H1 (cell line): ENCODE measurements around the gene TBC1D3D. TPM values are rescaled to one million over a fixed set of nuclear protein-coding genes. Genes with fewer than 3 reads are reported as not detected.
"Not testable (repeated sequence)": the region's sequence is repeated elsewhere in the genome, so short reads cannot be mapped to it uniquely, and the experiment has no call there.

Experiments used
- CTCF ChIA-PET: fragments of 300-600 bp; sonication (Branson Sonifier 250); formaldehyde crosslinking; loops from one replicate; lab custom pipeline; 2021; ENCODE audit not compliant: partially characterized antibody; lab: Charles Lee
- POLR2A ChIA-PET: fragments of 300-600 bp; sonication (Branson Sonifier 250); formaldehyde crosslinking; loops from one replicate; lab custom pipeline; 2021; ENCODE audit warnings: inconsistent platforms; ENCODE audit not compliant: partially characterized antibody; lab: Charles Lee
- DNase-seq, 2 experiments: peaks; one replicate each; pipeline versions ENCODE4 v3.0.0 to v3.0.0-alpha.2; 2010 to 2022; ENCODE audit warnings: low spot score in 2 of 2, low read depth in 1 of 2, mixed read lengths in 1 of 2
- FAIRE-seq: peaks from 2 replicates; lab custom pipeline; 2011; peaks lifted over from hg19 to GRCh38; lab: Jason Lieb, UNC
- H2AFZ ChIP-seq: 2 replicates; pipeline ENCODE4 v1.8.1; 2012; ENCODE audit warnings: low read length, inconsistent platforms
- H2AK5ac ChIP-seq: 2 replicates; pipeline ENCODE4 v1.6.1; 2013; ENCODE audit warnings: low read depth, low read length
- H2BK120ac ChIP-seq: replicated peaks from 2 replicates; pipeline ENCODE3; 2013; ENCODE audit warnings: low read depth, low read length, inconsistent platforms
- H2BK12ac ChIP-seq: 2 replicates; pipeline ENCODE4 v1.6.1; 2013; ENCODE audit warnings: low read depth, low read length
- H2BK15ac ChIP-seq: 2 replicates; pipeline ENCODE4 v1.6.1; 2013; ENCODE audit warnings: low read length
- H2BK20ac ChIP-seq: 2 replicates; pipeline ENCODE4 v1.6.1; 2013; ENCODE audit warnings: low read length
- H2BK5ac ChIP-seq: 2 replicates; pipeline ENCODE4 v1.6.1; 2013; ENCODE audit warnings: low read depth, low read length
- H3K14ac ChIP-seq: 2 replicates; pipeline ENCODE4 v1.6.1; 2013; ENCODE audit warnings: inconsistent platforms; ENCODE audit not compliant: insufficient read length
- H3K18ac ChIP-seq: 2 replicates; pipeline ENCODE4 v1.6.1; 2013; ENCODE audit warnings: low read length; ENCODE audit errors: extremely low read depth
- H3K23ac ChIP-seq: 2 replicates; pipeline ENCODE4 v1.6.1; 2013; ENCODE audit warnings: inconsistent platforms; ENCODE audit not compliant: insufficient read length
- H3K23me2 ChIP-seq: 2 replicates; pipeline ENCODE4 v1.6.1; 2013; ENCODE audit warnings: low read depth, low read length
- H3K27ac ChIP-seq: 2 replicates; pipeline ENCODE4 v1.6.1; 2011; ENCODE audit warnings: low read depth, low read length, inconsistent platforms
- H3K27me3 ChIP-seq, 4 experiments: replicated peaks in 1 of 4; 1 replicate in 1 of 4; 2 replicates in 3 of 4; pipeline versions ENCODE4 v1.6.1 to v1.8.1; 2011 to 2013; ENCODE audit warnings: low read length in 3 of 4, mild to moderate bottlenecking in 3 of 4, inconsistent platforms in 2 of 4, mixed read lengths in 2 of 4, moderate library complexity in 1 of 4; ENCODE audit not compliant: control insufficient read depth in 3 of 4, insufficient read depth in 3 of 4; ENCODE audit errors: extremely low read depth in 1 of 4
- H3K36me3 ChIP-seq, 4 experiments: 2 replicates each; pipeline versions ENCODE4 v1.6.1 to v1.8.1; 2011 to 2013; ENCODE audit warnings: mild to moderate bottlenecking in 4 of 4, low read length in 3 of 4, moderate library complexity in 2 of 4, control low read depth in 1 of 4, inconsistent platforms in 1 of 4; ENCODE audit not compliant: insufficient read depth in 4 of 4, control insufficient read depth in 2 of 4
- H3K4ac ChIP-seq: replicated peaks from 2 replicates; pipeline ENCODE3; 2013; ENCODE audit warnings: low read length, low read depth, mixed read lengths, inconsistent platforms; ENCODE audit not compliant: insufficient read length
- H3K4me1 ChIP-seq, 4 experiments: replicated peaks in 1 of 4; 1 replicate in 1 of 4; 2 replicates in 3 of 4; pipeline versions ENCODE4 v1.6.1 to v1.8.1; 2011 to 2013; ENCODE audit warnings: low read length in 3 of 4, inconsistent platforms in 2 of 4, mixed read lengths in 1 of 4; ENCODE audit not compliant: insufficient read depth in 4 of 4, control insufficient read depth in 3 of 4
- H3K4me2 ChIP-seq, 2 experiments: 2 replicates each; pipeline versions ENCODE4 v1.6.1 to v1.8.1; 2011 to 2013; ENCODE audit warnings: low read depth in 2 of 2, low read length in 2 of 2, control low read depth in 1 of 2, inconsistent platforms in 1 of 2, mild to moderate bottlenecking in 1 of 2; ENCODE audit not compliant: insufficient read depth in 1 of 2
- H3K4me3 ChIP-seq, 4 experiments: fragments of 200-600, 300-600 bp in 1 of 4; sonication (generic), shearing (Covaris generic), sonication (Bioruptor Twin) in 1 of 4; 2 replicates each; pipeline versions ENCODE4 v1.5.1 to v1.8.1; 2011 to 2016; ENCODE audit warnings: low read length in 4 of 4, low read depth in 3 of 4, control low read depth in 2 of 4, inconsistent platforms in 2 of 4, mild to moderate bottlenecking in 2 of 4, mixed read lengths in 1 of 4, moderate library complexity in 1 of 4; ENCODE audit not compliant: insufficient read depth in 2 of 4; ENCODE audit errors: extremely low read depth in 1 of 4
- H3K56ac ChIP-seq: replicated peaks from 2 replicates; pipeline ENCODE3; 2013; ENCODE audit warnings: low read depth, mild to moderate bottlenecking, mixed read lengths, low read length, inconsistent platforms; ENCODE audit not compliant: insufficient read length
- H3K79me1 ChIP-seq: 2 replicates; pipeline ENCODE4 v1.6.1; 2013; ENCODE audit warnings: low read depth, low read length, control low read depth
- H3K79me2 ChIP-seq, 2 experiments: 2 replicates each; pipeline versions ENCODE4 v1.6.1 to v1.8.1; 2012 to 2013; ENCODE audit warnings: low read length in 2 of 2, mild to moderate bottlenecking in 2 of 2, inconsistent platforms in 1 of 2; ENCODE audit not compliant: insufficient read depth in 2 of 2, control insufficient read depth in 1 of 2
- H3K9ac ChIP-seq, 4 experiments: replicated peaks in 1 of 4; 1 replicate in 1 of 4; 2 replicates in 3 of 4; pipeline versions ENCODE4 v1.6.1 to v1.8.1; 2011 to 2013; ENCODE audit warnings: low read depth in 3 of 4, low read length in 3 of 4, control low read depth in 2 of 4, mild to moderate bottlenecking in 2 of 4, moderate library complexity in 2 of 4, inconsistent platforms in 1 of 4; ENCODE audit errors: extremely low read depth in 1 of 4
- H3K9me3 ChIP-seq, 2 experiments: 2 replicates each; pipeline versions ENCODE4 v1.6.1 to v1.8.1; 2012 to 2013; ENCODE audit warnings: mild to moderate bottlenecking in 2 of 2, moderate library complexity in 2 of 2, control low read depth in 1 of 2, inconsistent platforms in 1 of 2, low read depth in 1 of 2, low read length in 1 of 2, mixed read lengths in 1 of 2; ENCODE audit not compliant: insufficient read depth in 2 of 2
- H4K20me1 ChIP-seq, 2 experiments: replicated peaks in 1 of 2; 2 replicates each; pipeline versions ENCODE3 to v1.8.1; 2011 to 2013; ENCODE audit warnings: inconsistent platforms in 2 of 2, low read length in 2 of 2, mild to moderate bottlenecking in 1 of 2; ENCODE audit not compliant: insufficient read depth in 2 of 2, control insufficient read depth in 1 of 2
- H4K5ac ChIP-seq: 2 replicates; pipeline ENCODE4 v1.6.1; 2013; ENCODE audit warnings: low read length, low read depth, mixed read lengths, inconsistent platforms; ENCODE audit not compliant: insufficient read length
- H4K8ac ChIP-seq: 2 replicates; pipeline ENCODE4 v1.8.0; 2013; ENCODE audit warnings: mild to moderate bottlenecking, moderate library complexity, low read length, inconsistent platforms; ENCODE audit not compliant: insufficient read depth; ENCODE audit errors: extremely low read depth
- H4K91ac ChIP-seq: replicated peaks from 2 replicates; pipeline ENCODE3; 2013; ENCODE audit warnings: low read length, mixed read lengths, inconsistent platforms; ENCODE audit not compliant: insufficient read length
- WGBS, 2 experiments: shearing (Covaris generic) in 1 of 2; methylation state at CpG; one replicate each; pipeline versions ENCODE4 v1.1.6 to v1.1.7; 2013 to 2015; ENCODE audit warnings: low lambda C conversion rate in 2 of 2, mixed read lengths in 2 of 2, inconsistent platforms in 1 of 2, low coverage in 1 of 2, missing lambda C conversion rate in 1 of 2; ENCODE audit not compliant: insufficient replicate concordance in 2 of 2, insufficient coverage in 1 of 2, insufficient read length in 1 of 2; ENCODE audit errors: extremely low coverage in 1 of 2, missing lambda C conversion rate in 1 of 2; 5-methylcytosine and 5-hydroxymethylcytosine counted together
- long read RNA-seq, 2 experiments: library from RNA in 1 of 2; library from capped mRNA in 1 of 2; stranded (forward); transcript quantifications; one replicate each; pipeline ENCODE4 v2.0.0, GENCODE V29; 2021; ENCODE audit warnings: inconsistent platforms in 1 of 2
- polyA minus RNA-seq, 3 experiments: library from RNA; depleted of rRNA, polyadenylated mRNA; stranded (reverse); fragments of >200 nt; gene quantifications; 1 replicate in 2 of 3; 2 replicates in 1 of 3; pipeline ENCODE4 v1.2.3, GENCODE V29; 2011
- polyA plus RNA-seq, 7 experiments: library from polyadenylated mRNA; depleted of rRNA in 3 of 7; stranded (reverse) in 5 of 7; unstranded in 2 of 7; fragments of >200 nt in 5 of 7; fragments of 200-250 nt in 2 of 7; gene quantifications; 1 replicate in 5 of 7; 2 replicates in 1 of 7; 4 replicates in 1 of 7; pipeline versions ENCODE4 v1.2.1 to v1.2.3, GENCODE V29; 2011 to 2013; ENCODE audit warnings: missing spikeins in 2 of 7, mixed read lengths in 2 of 7
- total RNA-seq: library from RNA; stranded (reverse); fragmentation: NEBNext Ultra II Directional; extraction: Animal tissue kit (Norgen Biotek cat#: 25700); gene quantifications from 2 replicates; pipeline ENCODE4 v1.2.1, GENCODE V29; 2021

Gene TBC1D3D
- total RNA-seq (2.1 TPM in 1 of 2 replicates, not detected in the other), polyA plus RNA-seq (2011; rRNA removed) (0.06 TPM in 1 of 2 replicates, not detected in the other), polyA minus RNA-seq (2011; rRNA and poly(A)+ RNA removed) (not detected in 2 replicates)
- polyA plus RNA-seq (2011; cell fraction: cytosol; rRNA removed): 1.1 TPM
- 3.1 TPM for polyA plus RNA-seq (2011; cell fraction: nucleus; rRNA removed)
- polyA plus RNA-seq (2012, experiment 1 of 2): 1.3 to 2.4 TPM (median 1.5 TPM) in 3 of 4 replicates, not detected in the other
- not detected for polyA plus RNA-seq (2012, experiment 2 of 2)
- polyA plus RNA-seq (2013, experiment 1 of 2): not detected
- 0.22 TPM for polyA plus RNA-seq (2013, experiment 2 of 2)
- polyA minus RNA-seq (2011; cell fraction: cytosol; rRNA and poly(A)+ RNA removed): not detected
- not detected for polyA minus RNA-seq (2011; cell fraction: nucleus; rRNA and poly(A)+ RNA removed)
- long read RNA-seq, experiment 1: 0 reads
- long read RNA-seq, experiment 2: 0 reads

DNA sequence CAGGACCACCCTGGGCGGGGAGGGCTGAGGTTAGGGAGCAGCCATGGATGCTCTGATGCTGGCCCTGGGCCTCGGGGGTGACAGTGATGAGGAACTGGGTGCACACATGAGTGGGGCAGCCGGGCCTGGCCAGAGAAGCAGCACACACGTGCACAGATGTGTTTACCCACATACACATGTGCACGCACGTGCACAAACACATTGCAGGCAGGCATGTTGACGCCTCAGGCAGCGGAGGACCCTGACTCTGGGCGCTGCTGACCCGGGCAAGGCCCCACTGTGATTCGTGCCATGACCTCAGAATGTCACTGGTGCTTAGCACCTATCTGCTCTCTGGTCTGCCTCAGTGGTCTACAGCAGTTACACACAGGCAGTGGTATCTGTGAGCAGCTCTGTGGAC lies at the start of gene TBC1D3D:
TSS of gene TBC1D3D (plus strand) at position 301 of the 400 bp plus-strand sequence. CDS start 1,585 bp downstream, outside the sequence.
- H3K36me3 ChIP-seq, H3K4ac ChIP-seq, H3K4me2 ChIP-seq, H2AFZ ChIP-seq, H3K9ac ChIP-seq, H4K91ac ChIP-seq, H4K20me1 ChIP-seq, H2AK5ac ChIP-seq, H2BK5ac ChIP-seq, DNase-seq, H2BK20ac ChIP-seq, POLR2A ChIA-PET, H2BK12ac ChIP-seq, FAIRE-seq, H3K23ac ChIP-seq, H3K56ac ChIP-seq, H3K79me2 ChIP-seq, H2BK120ac ChIP-seq, H3K27me3 ChIP-seq, H4K8ac ChIP-seq, H3K23me2 ChIP-seq, H3K4me3 ChIP-seq, H3K79me1 ChIP-seq, CTCF ChIA-PET, H3K27ac ChIP-seq, H4K5ac ChIP-seq, H3K9me3 ChIP-seq, H3K4me1 ChIP-seq, H2BK15ac ChIP-seq, H3K14ac ChIP-seq, H3K18ac ChIP-seq: not testable (repeated sequence)
- no CpG with 5 or more reads among the region's 11 CpGs for WGBS, 2 experiments
